SK-N-SH (cell line): ENCODE data around the gene CHCHD6. TPM values are rescaled to one million over a fixed set of nuclear protein-coding genes. Genes with fewer than 3 reads are reported as not detected.

Experiments
- CTCF ChIA-PET: fragments of 300-600, 350-600 bp; formaldehyde crosslinking; extraction: SDS; loops from one replicate; lab custom pipeline; 2021; lab: Yijun Ruan, JAX
- POLR2A ChIA-PET: fragments of 350-600 bp; sonication (Branson Sonifier 250); formaldehyde crosslinking; extraction: SDS; loops from one replicate; lab custom pipeline; 2020; ENCODE audit warnings: antibody characterized with exemption, inconsistent platforms; lab: Yijun Ruan, JAX
- DNase-seq: peaks from one replicate; pipeline ENCODE4 v3.0.0; 2012
- H2AFZ ChIP-seq: fragments of 200-600 bp; sonication (generic); 2 replicates; pipeline ENCODE4 v1.8.1; 2016; ENCODE audit warnings: antibody characterized with exemption, mild to moderate bottlenecking, low read depth
- H3F3A ChIP-seq: fragments of 200-600 bp; sonication (generic); replicated peaks from 2 replicates; pipeline ENCODE3; 2016; ENCODE audit warnings: antibody characterized with exemption, mild to moderate bottlenecking; ENCODE audit not compliant: insufficient read depth
- H3K27ac ChIP-seq, 2 experiments: fragments of 200-500 bp in 1 of 2; fragments of 200-600 bp in 1 of 2; sonication (Bioruptor generic) in 1 of 2; sonication (generic), shearing (Covaris generic) in 1 of 2; 2 replicates each; pipeline versions ENCODE4 v1.5.1 to v1.6.1; 2014 to 2016; ENCODE audit warnings: low read depth in 2 of 2, inconsistent platforms in 1 of 2, low read length in 1 of 2, mild to moderate bottlenecking in 1 of 2, mixed read lengths in 1 of 2
- H3K27me3 ChIP-seq: fragments of 200-600 bp; sonication (generic), shearing (Covaris generic); 2 replicates; pipeline ENCODE4 v1.6.1; 2016; ENCODE audit warnings: mixed run types; ENCODE audit not compliant: insufficient read depth
- H3K36me3 ChIP-seq, 2 experiments: fragments of 200-500 bp in 1 of 2; fragments of 200-600 bp in 1 of 2; sonication (Bioruptor generic) in 1 of 2; sonication (generic) in 1 of 2; replicated peaks in 1 of 2; 2 replicates each; pipeline versions ENCODE3 to v1.5.1; 2014 to 2016; ENCODE audit warnings: low read length in 1 of 2, mild to moderate bottlenecking in 1 of 2; ENCODE audit not compliant: insufficient read depth in 2 of 2, control insufficient read depth in 1 of 2
- H3K4me1 ChIP-seq, 2 experiments: fragments of 200-500 bp in 1 of 2; fragments of 200-600 bp in 1 of 2; sonication (Bioruptor generic) in 1 of 2; sonication (generic), shearing (Covaris generic) in 1 of 2; 2 replicates each; pipeline versions ENCODE4 v1.5.1 to v1.6.1; 2014 to 2016; ENCODE audit warnings: low read depth in 1 of 2, low read length in 1 of 2, mixed run types in 1 of 2; ENCODE audit not compliant: insufficient read depth in 2 of 2, control insufficient read depth in 1 of 2
- H3K4me2 ChIP-seq: fragments of 200-600 bp; sonication (generic), shearing (Covaris generic); 2 replicates; pipeline ENCODE4 v1.6.1; 2017; ENCODE audit warnings: mixed run types
- H3K4me3 ChIP-seq, 2 experiments: fragments of 200-500 bp in 1 of 2; fragments of 200-600 bp in 1 of 2; sonication (Bioruptor generic) in 1 of 2; sonication (generic), shearing (Covaris generic) in 1 of 2; 2 replicates each; pipeline versions ENCODE4 v1.5.1 to v1.8.1; 2014 to 2016; ENCODE audit warnings: low read depth in 2 of 2, inconsistent platforms in 1 of 2, low read length in 1 of 2, mild to moderate bottlenecking in 1 of 2, mixed read lengths in 1 of 2, moderate library complexity in 1 of 2
- H3K79me2 ChIP-seq: fragments of 200-600 bp; sonication (generic); 2 replicates; pipeline ENCODE4 v1.8.1; 2017; ENCODE audit warnings: mild to moderate bottlenecking; ENCODE audit not compliant: insufficient read depth
- H3K9ac ChIP-seq: fragments of 200-600 bp; sonication (generic); 2 replicates; pipeline ENCODE4 v1.6.1; 2017; ENCODE audit warnings: mixed run types
- H3K9me2 ChIP-seq: fragments of 200-600 bp; sonication (generic); 2 replicates; pipeline ENCODE4 v1.6.1; 2017; ENCODE audit warnings: mixed run types
- H3K9me3 ChIP-seq: fragments of 200-600 bp; sonication (generic); 2 replicates; pipeline ENCODE4 v1.6.1; 2017; ENCODE audit warnings: mixed run types, mild to moderate bottlenecking, moderate library complexity
- H4K20me1 ChIP-seq: fragments of 200-600 bp; sonication (generic); 2 replicates; pipeline ENCODE4 v1.6.1; 2017; ENCODE audit warnings: mild to moderate bottlenecking, mixed run types; ENCODE audit not compliant: insufficient read depth
- EZH2phosphoT487 ChIP-seq: fragments of 200-600 bp; sonication (generic); IDR thresholded peaks from 2 replicates; pipeline ENCODE4 v1.6.1; 2017; ENCODE audit warnings: low read depth, mixed run types, mild to moderate bottlenecking, antibody characterized with exemption, moderate library complexity, borderline replicate concordance
- FOSL2 ChIP-seq: IDR thresholded peaks from 2 replicates; pipeline ENCODE4 v1.4.0; 2012; ENCODE audit warnings: low read depth, mild to moderate bottlenecking, moderate library complexity, borderline replicate concordance
- FOXJ3 ChIP-seq: sonication (generic); formaldehyde crosslinking; IDR thresholded peaks from 2 replicates; pipeline ENCODE4 v1.5.1; 2020; ENCODE audit warnings: mild to moderate bottlenecking, missing genetic modification reagents
- GABPA ChIP-seq: IDR thresholded peaks from 2 replicates; pipeline ENCODE4 v1.4.0; 2012; ENCODE audit warnings: low read depth, mild to moderate bottlenecking
- MAX ChIP-seq: IDR thresholded peaks from 2 replicates; pipeline ENCODE4 v1.4.0; 2012; ENCODE audit warnings: low read depth
- MXI1 ChIP-seq: IDR thresholded peaks from 2 replicates; pipeline ENCODE4 v1.6.1; 2012; ENCODE audit warnings: mild to moderate bottlenecking, low read depth, low read length, improper control_type of control experiment
- NRF1 ChIP-seq: IDR thresholded peaks from 2 replicates; pipeline ENCODE4 v1.6.1; 2012; ENCODE audit warnings: low read depth, mild to moderate bottlenecking, low read length
- PBX3 ChIP-seq: IDR thresholded peaks from 2 replicates; pipeline ENCODE4; 2012
- POLR2AphosphoS5 ChIP-seq: IDR thresholded peaks from 2 replicates; pipeline ENCODE4 v1.6.1; 2012; ENCODE audit warnings: low read depth, low read length
- RAD21 ChIP-seq: IDR thresholded peaks from 2 replicates; pipeline ENCODE4 v1.6.1; 2012; ENCODE audit warnings: mild to moderate bottlenecking, low read length
- RCOR1 ChIP-seq: fragments of 150-350 bp; IDR thresholded peaks from 2 replicates; pipeline ENCODE4 v1.6.1; 2017; ENCODE audit warnings: antibody characterized with exemption, low read length
- REST ChIP-seq: IDR thresholded peaks from 2 replicates; pipeline ENCODE4 v1.6.1; 2012; ENCODE audit warnings: mild to moderate bottlenecking, low read depth, low read length, moderate library complexity
- SIN3A ChIP-seq: IDR thresholded peaks from 2 replicates; pipeline ENCODE4 v1.6.1; 2012; ENCODE audit warnings: low read depth, mild to moderate bottlenecking, low read length, moderate library complexity, borderline replicate concordance
- TCF12 ChIP-seq: IDR thresholded peaks from 2 replicates; pipeline ENCODE4 v1.4.0; 2012
- USF1 ChIP-seq: IDR thresholded peaks from 2 replicates; pipeline ENCODE4 v1.4.0; 2012; ENCODE audit warnings: low read depth, borderline replicate concordance
- YY1 ChIP-seq: IDR thresholded peaks from 2 replicates; pipeline ENCODE4 v1.4.0; 2012; ENCODE audit warnings: low read depth, mild to moderate bottlenecking
- WGBS: methylation state at CpG from one replicate; pipeline ENCODE4 v1.1.6; 2017; ENCODE audit warnings: low lambda C conversion rate; 5-methylcytosine and 5-hydroxymethylcytosine counted together
- polyA plus RNA-seq, 3 experiments: library from polyadenylated mRNA; depleted of rRNA; stranded (reverse); fragments of >200 nt; gene quantifications; 2 replicates each; pipeline ENCODE4 v1.2.3, GENCODE V29; 2012

The CHCHD6 gene
- polyA plus RNA-seq, 1 of the 3 experiments (the other 2 are of a cell fraction) = 42.5 TPM

- H2AFZ ChIP-seq = peak overlapping the region; percentile 76
- H3K79me2 ChIP-seq = peaks cover 37% of the 10 kb centered on the region; the same call in 1 of the 2 replicates
- peak; percentile 58 for DNase-seq
- TF ChIP-seq YY1 = no peak
- TF ChIP-seq USF1 = no peak
- peak; percentile 73 for TF ChIP-seq MAX
- TF ChIP-seq RAD21 = no peak
- no peak for TF ChIP-seq RCOR1
- no peak for TF ChIP-seq GABPA
- TF ChIP-seq EZH2phosphoT487 = no peak
- TF ChIP-seq FOXJ3 (CRISPR knock-in tag) = no peak
- no peak for TF ChIP-seq NRF1
- TF ChIP-seq POLR2AphosphoS5 = no peak
- no peak for TF ChIP-seq PBX3
- no peak for TF ChIP-seq FOSL2
- TF ChIP-seq SIN3A = no peak
- TF ChIP-seq REST = no peak
- 0 out of 2 replicates have a peak, but pooled peaks have one; percentile 15 for TF ChIP-seq MXI1
- TF ChIP-seq TCF12 = no peak
- TF ChIP-seq, all 33 proteins: peak for 2
- Histone ChIP-seq H3K4me2 (peak overlapping the region; percentile 93), H3K27ac (peak overlapping the region in 1 of 2 experiments; percentile 60; a peak in 1 of 4 replicates), H3F3A (no peaks in the 10 kb centered on the region), H3K36me3 (peaks cover 0 to 3% of the 10 kb centered on the region in 2 experiments), H3K9ac (peak overlapping the region; percentile 68), H4K20me1 (no peaks in the 10 kb centered on the region), H3K27me3 (no peaks in the 10 kb centered on the region), H3K9me2 (no peaks in the 10 kb centered on the region), H3K4me1 (peaks cover 6 to 20% of the 10 kb centered on the region in 2 experiments; a peak in 1 of 4 replicates), H3K4me3 (peak overlapping the region; percentile 68 to 88), H3K9me3 (0 out of 2 replicates have a peak, but pooled peaks cover 4% of the 10 kb centered on the region)
- ChIA-PET CTCF (interaction anchor here (0.7 to 4.4 kb wide), 11 partner anchors 9 to 748 kb away, joined by 3 to 41 read pairs (median 4); no protein-coding TSS in a partner anchor), POLR2A (interaction anchor here (2.0 kb wide), 1 partner anchor 21 kb away, joined by 6 read pairs; no protein-coding TSS in a partner anchor)
- WGBS = 9% methylated on average over 36 of the region's 44 CpGs
Observed at GRCh38 chr3:126704494-126705214, 614 bp downstream of the CHCHD6 start.
